Measurements from ENCODE around the gene C2CD4D.

The C2CD4D gene

GRCh38 chr1:151806170-151806569, 33.5 kb downstream of the C2CD4D start:
- peaks cover 0 to 32% (median 0%) of the 10 kb centered on the region in 11 experiments; a peak in 5 of 22 replicates for H4K20me1 ChIP-seq
- H3K27ac ChIP-seq: peak overlapping the region in 4 of 11 experiments; percentile 0 to 39 (median 16); a peak in 4 of 22 replicates
- no peak overlapping the region for H3K4me3 ChIP-seq
- H3K9ac ChIP-seq: peak overlapping the region in 2 of 11 experiments; percentile 15 to 26; a peak in 1 of 22 replicates
- peak overlapping the region in 9 of 11 experiments; percentile 87 to 99 (median 93); a peak in 17 of 22 replicates for H3K4me2 ChIP-seq
- peaks cover 35 to 84% (median 79%) of the 10 kb centered on the region in 10 experiments for H3K4me1 ChIP-seq
- TF ChIP-seq Cebpa-rat (IDR thresholded peaks at IDR 0.05): no peak
- no peaks in the 10 kb centered on the region for H3K9me3 ChIP-seq (replicated peaks in 1 of 11)
- H3K36me3 ChIP-seq: no peaks in the 10 kb centered on the region
- H3K27me3 ChIP-seq: peaks cover 0 to under 1% (median 0%) of the 10 kb centered on the region in 11 experiments; a peak in 1 of 22 replicates

GRCh38 chr1:151805066-151805820, 34.4 kb downstream of the C2CD4D start, which contains the start of gene LINGO4:
TSS of gene LINGO4 (minus strand) at chr1:151805419. CDS start at chr1:151802704, 2,715 bp downstream.
- H3K9ac ChIP-seq: peak within 1 kb of the TSS in 8 of 11 experiments; percentile 1 to 61 (median 24); a peak in 12 of 22 replicates
- H4K20me1 ChIP-seq: peaks cover 0 to 32% (median 0%) of the 10 kb centered on the region in 11 experiments; a peak in 5 of 22 replicates
- H3K36me3 ChIP-seq: no peaks in the 10 kb centered on the region
- H3K4me3 ChIP-seq: peak within 1 kb of the TSS in 4 of 10 experiments; percentile 10 to 48 (median 26); a peak in 5 of 20 replicates
- H3K27ac ChIP-seq: peak within 1 kb of the TSS in 5 of 11 experiments; percentile 1 to 51 (median 31); a peak in 6 of 22 replicates
- no peak for TF ChIP-seq Cebpa-rat (IDR thresholded peaks at IDR 0.05)
- peaks cover 41 to 94% (median 87%) of the 10 kb centered on the region in 10 experiments for H3K4me1 ChIP-seq
- peaks cover 0 to 9% (median 0%) of the 10 kb centered on the region in 11 experiments; a peak in 3 of 22 replicates for H3K27me3 ChIP-seq
- H3K4me2 ChIP-seq: peak within 1 kb of the TSS; percentile 68 to 99 (median 91)
- H3K9me3 ChIP-seq (replicated peaks in 1 of 11): no peaks in the 10 kb centered on the region

- H3K27ac ChIP-seq: no peak overlapping the region
- no peak for TF ChIP-seq Cebpa-rat (IDR thresholded peaks at IDR 0.05)
- peaks cover 0 to 32% (median 0%) of the 10 kb centered on the region in 11 experiments; a peak in 5 of 22 replicates for H4K20me1 ChIP-seq
- peak overlapping the region; percentile 68 to 99 (median 91) for H3K4me2 ChIP-seq
- H3K27me3 ChIP-seq: peaks cover 0 to 13% (median 0%) of the 10 kb centered on the region in 11 experiments; a peak in 3 of 22 replicates
- H3K9me3 ChIP-seq (replicated peaks in 1 of 11): no peaks in the 10 kb centered on the region
- peaks cover 47 to 96% (median 91%) of the 10 kb centered on the region in 10 experiments for H3K4me1 ChIP-seq
- no peaks in the 10 kb centered on the region for H3K36me3 ChIP-seq
- H3K4me3 ChIP-seq: no peak overlapping the region
- H3K9ac ChIP-seq: 0 out of 22 replicates have a peak overlapping the region, but pooled peaks of 1 of the 11 experiments have one; percentile 46
Measured at GRCh38 chr1:151803915-151804314, 35.7 kb downstream of the C2CD4D start.

- Histone ChIP-seq H3K9me3 (replicated peaks in 1 of 11) (no peaks in the 10 kb centered on the region), H3K4me1 (peaks cover 49 to 93% (median 88%) of the 10 kb centered on the region in 10 experiments), H3K36me3 (no peaks in the 10 kb centered on the region), H3K27me3 (peaks cover 0 to 13% (median 0%) of the 10 kb centered on the region in 11 experiments; a peak in 3 of 22 replicates), H3K27ac (no peak overlapping the region), H3K9ac (no peak overlapping the region), H3K4me3 (no peak overlapping the region), H3K4me2 (peak overlapping the region in 9 of 11 experiments; percentile 87 to 99 (median 93); a peak in 18 of 22 replicates), H4K20me1 (peaks cover 0 to 32% (median 0%) of the 10 kb centered on the region in 11 experiments; a peak in 5 of 22 replicates)
- no peak for TF ChIP-seq Cebpa-rat (IDR thresholded peaks at IDR 0.05)
Measured at GRCh38 chr1:151803164-151803563, 36.5 kb downstream of the C2CD4D start.

- peaks cover 0 to 32% (median 0%) of the 10 kb centered on the region in 11 experiments; a peak in 5 of 22 replicates for H4K20me1 ChIP-seq
- H3K27ac ChIP-seq: no peak overlapping the region
- no peaks in the 10 kb centered on the region for H3K36me3 ChIP-seq
- H3K9ac ChIP-seq: no peak overlapping the region
- H3K4me1 ChIP-seq: peaks cover 41 to 85% (median 80%) of the 10 kb centered on the region in 10 experiments
- H3K4me3 ChIP-seq: no peak overlapping the region
- H3K4me2 ChIP-seq: peak overlapping the region in 9 of 11 experiments; percentile 87 to 99 (median 93); a peak in 14 of 22 replicates
- H3K9me3 ChIP-seq (replicated peaks in 1 of 11): no peaks in the 10 kb centered on the region
- H3K27me3 ChIP-seq: peaks cover 0 to 13% (median 0%) of the 10 kb centered on the region in 11 experiments; a peak in 3 of 22 replicates
- TF ChIP-seq Cebpa-rat (IDR thresholded peaks at IDR 0.05): no peak
Measured at GRCh38 chr1:151802372-151802771, 37.2 kb downstream of the C2CD4D start.

- Histone ChIP-seq H3K9me3 (replicated peaks in 1 of 11) (no peaks in the 10 kb centered on the region), H3K4me1 (peaks cover 38 to 80% (median 75%) of the 10 kb centered on the region in 10 experiments), H3K27ac (no peak overlapping the region), H3K4me2 (peak overlapping the region in 8 of 11 experiments; percentile 87 to 99 (median 94); a peak in 11 of 22 replicates), H3K9ac (no peak overlapping the region), H3K36me3 (no peaks in the 10 kb centered on the region), H4K20me1 (peaks cover 0 to 32% (median 0%) of the 10 kb centered on the region in 11 experiments; a peak in 5 of 22 replicates), H3K4me3 (no peak overlapping the region), H3K27me3 (peaks cover 0 to 13% (median 0%) of the 10 kb centered on the region in 11 experiments; a peak in 3 of 22 replicates)
- no peak for TF ChIP-seq Cebpa-rat (IDR thresholded peaks at IDR 0.05)
Measured at GRCh38 chr1:151801846-151802245, 37.8 kb downstream of the C2CD4D start.

- no peak overlapping the region for H3K27ac ChIP-seq
- peak overlapping the region in 9 of 11 experiments; percentile 61 to 99 (median 91); a peak in 17 of 22 replicates for H3K4me2 ChIP-seq
- no peaks in the 10 kb centered on the region for H3K36me3 ChIP-seq
- no peak for TF ChIP-seq Cebpa-rat (IDR thresholded peaks at IDR 0.05)
- no peak overlapping the region for H3K4me3 ChIP-seq
- H3K9ac ChIP-seq: no peak overlapping the region
- H3K4me1 ChIP-seq: peaks cover 38 to 79% (median 70%) of the 10 kb centered on the region in 10 experiments
- H4K20me1 ChIP-seq: peaks cover 0 to 32% (median 0%) of the 10 kb centered on the region in 11 experiments; a peak in 5 of 22 replicates
- H3K9me3 ChIP-seq (replicated peaks in 1 of 11): no peaks in the 10 kb centered on the region
- H3K27me3 ChIP-seq: peaks cover 0 to 13% (median 0%) of the 10 kb centered on the region in 11 experiments; a peak in 3 of 22 replicates
Measured at GRCh38 chr1:151801310-151801820, 38.3 kb downstream of the C2CD4D start.

- H3K4me3 ChIP-seq: no peak overlapping the region
- no peaks in the 10 kb centered on the region for H3K9me3 ChIP-seq (replicated peaks in 1 of 11)
- no peaks in the 10 kb centered on the region for H3K36me3 ChIP-seq
- no peak for TF ChIP-seq Cebpa-rat (IDR thresholded peaks at IDR 0.05)
- H3K27ac ChIP-seq: no peak overlapping the region
- no peak overlapping the region for H3K9ac ChIP-seq
- H4K20me1 ChIP-seq: peaks cover 0 to 32% (median 0%) of the 10 kb centered on the region in 11 experiments; a peak in 5 of 22 replicates
- H3K27me3 ChIP-seq: peaks cover 0 to 13% (median 0%) of the 10 kb centered on the region in 11 experiments; a peak in 3 of 22 replicates
- peaks cover 38 to 79% (median 65%) of the 10 kb centered on the region in 10 experiments for H3K4me1 ChIP-seq
- H3K4me2 ChIP-seq: peak overlapping the region; percentile 21 to 99 (median 87); a peak in 19 of 22 replicates
Measured at GRCh38 chr1:151800830-151801229, 38.8 kb downstream of the C2CD4D start.

Data from BLaER1 treated with 17β-estradiol and CSF1 and Interleukin-3, amounts not matched to agents 10 nM and 100 nM (cell line).